Calu3 (cell line): ENCODE data around the gene DHX58. TPM values are rescaled to one million over a fixed set of nuclear protein-coding genes. Genes with fewer than 3 reads are reported as not detected.

ENCODE experiments used
- BruUV-seq: library from RNA; stranded (reverse); fragments of 400-500 nt; replicated peaks from 2 replicates; lab custom pipeline; 2021; lab: Mats Ljungman, UMichigan
- CTCF ChIA-PET: fragments of 300-600 bp; sonication (Branson Sonifier 250); formaldehyde crosslinking; loops from one replicate; lab custom pipeline; 2022; ENCODE audit warnings: antibody characterized with exemption; lab: Charles Lee
- DNase-seq: peaks from one replicate; pipeline ENCODE4 v3.0.0; 2022
- H3K27ac Mint-ChIP-seq: one replicate; pipeline ENCODE4 v1.8.0; 2022; ENCODE audit warnings: mixed read lengths; ENCODE audit not compliant: unreplicated experiment
- H3K27me3 Mint-ChIP-seq: one replicate; pipeline ENCODE4 v1.8.0; 2022; ENCODE audit warnings: mixed read lengths; ENCODE audit not compliant: unreplicated experiment
- H3K36me3 Mint-ChIP-seq: one replicate; pipeline ENCODE4 v1.8.0; 2022; ENCODE audit warnings: mild to moderate bottlenecking, moderate library complexity, mixed read lengths; ENCODE audit not compliant: insufficient read depth, unreplicated experiment
- H3K4me1 Mint-ChIP-seq: one replicate; pipeline ENCODE4 v1.8.0; 2022; ENCODE audit warnings: mild to moderate bottlenecking, low read depth, mixed read lengths; ENCODE audit not compliant: unreplicated experiment
- H3K4me3 Mint-ChIP-seq: one replicate; pipeline ENCODE4 v1.8.0; 2022; ENCODE audit warnings: mild to moderate bottlenecking, low read depth, moderate library complexity, mixed read lengths; ENCODE audit not compliant: unreplicated experiment
- H3K9me3 Mint-ChIP-seq: one replicate; pipeline ENCODE4 v1.8.0; 2022; ENCODE audit warnings: low read depth, mixed read lengths; ENCODE audit not compliant: unreplicated experiment
- CTCF ChIP-seq: fragments of 200-600 bp; IDR thresholded peaks from one replicate; pipeline ENCODE4 v1.8.0; 2022; ENCODE audit warnings: antibody characterized with exemption; ENCODE audit not compliant: unreplicated experiment
- intact Hi-C: fragments of 100-400 bp; cut with micrococcal nuclease; formaldehyde crosslinking; loops from one replicate; pipeline ENCODE4 v1.10.0; 2022; ENCODE audit not compliant: unreplicated experiment
- total RNA-seq: library from RNA; stranded (reverse); gene quantifications from 2 replicates; pipeline ENCODE4 v1.2.3, GENCODE V29; 2022

DHX58 gene
- total RNA-seq, 1 experiment from 2014 or later, result 45.6 TPM

GRCh38 chr17:42119301-42119700, 6.8 kb upstream of the DHX58 start:
- Mint-ChIP-seq H3K27me3 (no peaks in the 10 kb centered on the region), H3K4me3 (no peak overlapping the region), H3K36me3 (peaks cover 86% of the 10 kb centered on the region), H3K27ac (no peak overlapping the region), H3K9me3 (no peaks in the 10 kb centered on the region), H3K4me1 (peaks cover 9% of the 10 kb centered on the region)
- CTCF ChIA-PET, result interaction anchor here (0.5 to 4.7 kb wide), 3 partner anchors 94 to 186 kb away, joined by 3 to 15 read pairs (median 4); no protein-coding TSS in a partner anchor
- TF ChIP-seq CTCF, result no peak
- no peak for DNase-seq
- intact Hi-C loops, result loop anchor here (5.0 to 10.0 kb wide), 2 partner anchors 52 to 286 kb away; no protein-coding TSS in a partner anchor
- TSS peak; percentile 54 for BruUV-seq

- Mint-ChIP-seq H3K4me3 (no peak overlapping the region), H3K27ac (no peak overlapping the region), H3K27me3 (no peaks in the 10 kb centered on the region), H3K36me3 (peaks cover 88% of the 10 kb centered on the region), H3K4me1 (peaks cover 9% of the 10 kb centered on the region), H3K9me3 (no peaks in the 10 kb centered on the region)
- BruUV-seq, result no TSS peak
- CTCF ChIA-PET, result interaction anchor here (0.9 to 4.7 kb wide), 4 partner anchors 53 to 155 kb away, joined by 3 to 15 read pairs (median 4); partner anchors contain the start of gene DNAJC7
- DNase-seq, result peak; percentile 75
- peak; percentile 57 for TF ChIP-seq CTCF
- intact Hi-C loops, result loop anchor here (5.0 to 10.0 kb wide), 2 partner anchors 51 to 286 kb away; no protein-coding TSS in a partner anchor
These were observed 6.0 kb upstream of the DHX58 start for GRCh38 chr17:42118545-42118944.

- no peak for TF ChIP-seq CTCF
- no TSS peak for BruUV-seq
- intact Hi-C loops, result loop anchor here (5.0 to 10.0 kb wide), 2 partner anchors 51 to 287 kb away; no protein-coding TSS in a partner anchor
- Mint-ChIP-seq H3K9me3 (no peaks in the 10 kb centered on the region), H3K4me1 (peaks cover 9% of the 10 kb centered on the region), H3K4me3 (no peak overlapping the region), H3K36me3 (peaks cover 88% of the 10 kb centered on the region), H3K27me3 (no peaks in the 10 kb centered on the region), H3K27ac (no peak overlapping the region)
- CTCF ChIA-PET, result interaction anchor here (1.4 to 4.7 kb wide), 3 partner anchors 53 to 101 kb away, joined by 3 to 15 read pairs (median 4); partner anchors contain the start of gene DNAJC7
- DNase-seq, result no peak
These were observed 5.6 kb upstream of the DHX58 start for GRCh38 chr17:42118126-42118510.

GRCh38 chr17:42117397-42118125, 5.0 kb upstream of the DHX58 start:
- no peak for TF ChIP-seq CTCF
- no TSS peak for BruUV-seq
- intact Hi-C loops, result loop anchor here (5.0 to 10.0 kb wide), 2 partner anchors 50 to 287 kb away; no protein-coding TSS in a partner anchor
- no peak overlapping the region for H3K4me3 Mint-ChIP-seq
- CTCF ChIA-PET, result interaction anchor here (1.4 to 4.7 kb wide), 3 partner anchors 52 to 100 kb away, joined by 3 to 15 read pairs (median 4); partner anchors contain the start of gene DNAJC7
- peaks cover 86% of the 10 kb centered on the region for H3K36me3 Mint-ChIP-seq
- peaks cover 9% of the 10 kb centered on the region for H3K4me1 Mint-ChIP-seq
- no peak for DNase-seq
- H3K9me3 Mint-ChIP-seq, result no peaks in the 10 kb centered on the region
- no peak overlapping the region for H3K27ac Mint-ChIP-seq
- H3K27me3 Mint-ChIP-seq, result no peaks in the 10 kb centered on the region
